Inflammatory macrophage treated with lipopolysaccharide for 1 hour (primary cell): ENCODE measurements around the gene NR6A1.

Experiments
- DNase-seq, 2 donors: peaks; one replicate each; pipeline ENCODE4 v3.0.0-alpha.2; 2020 to 2022

NR6A1 gene

GRCh38 chr9:124684169-124684568 lies 86.9 kb downstream of the NR6A1 start:
- no peak for DNase-seq

- DNase-seq: no peak
Measured at GRCh38 chr9:124683043-124683442, 88.1 kb downstream of the NR6A1 start.

- DNase-seq: no peak
Measured at GRCh38 chr9:124680714-124681390, 90.3 kb downstream of the NR6A1 start.

GRCh38 chr9:124680049-124680448 lies 91.1 kb downstream of the NR6A1 start:
- no peak for DNase-seq

- DNase-seq: no peak
Measured at GRCh38 chr9:124676159-124676551, 95.0 kb downstream of the NR6A1 start.

GRCh38 chr9:124675261-124676158 lies 95.6 kb downstream of the NR6A1 start:
- no peak for DNase-seq

GRCh38 chr9:124674651-124675050 lies 96.5 kb downstream of the NR6A1 start:
- no peak for DNase-seq

- DNase-seq: no peak
Measured at GRCh38 chr9:124673063-124673462, 98.0 kb downstream of the NR6A1 start.

GRCh38 chr9:124671861-124672260 lies 99.2 kb downstream of the NR6A1 start:
- DNase-seq: no peak

- DNase-seq: no peak
Measured at GRCh38 chr9:124666642-124667041, 104.5 kb downstream of the NR6A1 start.

GRCh38 chr9:124665391-124666058 lies 105.6 kb downstream of the NR6A1 start:
- no peak for DNase-seq

- DNase-seq: no peak
Measured at GRCh38 chr9:124664143-124664542, 107.0 kb downstream of the NR6A1 start.

GRCh38 chr9:124663046-124663961 lies 107.8 kb downstream of the NR6A1 start:
- no peak for DNase-seq

GRCh38 chr9:124662561-124662960 lies 108.5 kb downstream of the NR6A1 start:
- no peak for DNase-seq

- no peak for DNase-seq
Measured at GRCh38 chr9:124661271-124661670, 109.8 kb downstream of the NR6A1 start.

- peak in 1 of 2 donors; percentile 4 for DNase-seq
Measured at GRCh38 chr9:124660341-124660801, 110.7 kb downstream of the NR6A1 start.

GRCh38 chr9:124659099-124659659 lies 111.9 kb downstream of the NR6A1 start:
- peak; percentile 42 to 43 for DNase-seq

- peak; percentile 23 to 33 for DNase-seq
Measured at GRCh38 chr9:124658165-124659017, 112.7 kb downstream of the NR6A1 start.

- no peak for DNase-seq
Measured at GRCh38 chr9:124657516-124657915, 113.6 kb downstream of the NR6A1 start.

- peak in 1 of 2 donors; percentile 16 for DNase-seq
Measured at GRCh38 chr9:124654431-124654830, 116.7 kb downstream of the NR6A1 start.
